IMR-90 (cell line): ENCODE measurements around the gene DSCAM. TPM values are rescaled to one million over a fixed set of nuclear protein-coding genes. Genes with fewer than 3 reads are reported as not detected.

ENCODE experiments used
- ATAC-seq: fragments of 200-7000 bp; cut with Tn5 transposase; 2 replicates; pipeline ENCODE4 v1.9.1; 2020; ENCODE audit warnings: low read depth, mild to moderate bottlenecking, moderate library complexity
- BruUV-seq: library from RNA; stranded (reverse); fragments of 400-500 nt; replicated peaks from 2 replicates; lab custom pipeline; 2021; lab: Mats Ljungman, UMichigan
- CTCF ChIA-PET: fragments of 300-600 bp; formaldehyde crosslinking; extraction: SDS; loops from one replicate; lab custom pipeline; 2021; ENCODE audit warnings: antibody characterized with exemption; lab: Yijun Ruan, JAX
- POLR2A ChIA-PET: fragments of 300-600 bp; sonication (Branson Sonifier 250); formaldehyde crosslinking; loops from one replicate; lab custom pipeline; 2022; ENCODE audit warnings: antibody characterized with exemption; ENCODE audit not compliant: unreplicated experiment; lab: Charles Lee
- DNase-seq: peaks from one replicate; pipeline ENCODE4 v3.0.0; 2013
- H2AFZ ChIP-seq: replicated peaks from 2 replicates; pipeline ENCODE3; 2013; ENCODE audit warnings: low read length, mild to moderate bottlenecking; ENCODE audit not compliant: poor library complexity
- H2AK5ac ChIP-seq: 2 replicates; pipeline ENCODE4 v1.6.1; 2013; ENCODE audit warnings: low read depth, low read length, inconsistent platforms
- H2AK9ac ChIP-seq: replicated peaks from 2 replicates; pipeline ENCODE3; 2013; ENCODE audit warnings: mild to moderate bottlenecking, low read depth, low read length, moderate library complexity; ENCODE audit not compliant: poor library complexity
- H2BK120ac ChIP-seq: 2 replicates; pipeline ENCODE4 v1.6.1; 2013; ENCODE audit warnings: low read depth, low read length, inconsistent platforms
- H2BK15ac ChIP-seq: 3 replicates; pipeline ENCODE4 v1.6.1; 2013; ENCODE audit warnings: low read depth, low read length, inconsistent platforms
- H2BK20ac ChIP-seq: 2 replicates; pipeline ENCODE4 v1.6.1; 2013; ENCODE audit warnings: low read depth, mild to moderate bottlenecking, inconsistent platforms, low read length, moderate library complexity
- H2BK5ac ChIP-seq: 2 replicates; pipeline ENCODE4 v1.6.1; 2013; ENCODE audit warnings: mild to moderate bottlenecking, low read depth, low read length, inconsistent platforms; ENCODE audit not compliant: poor library complexity, severe bottlenecking
- H3K14ac ChIP-seq: replicated peaks from 2 replicates; pipeline ENCODE4 v1.6.1; 2013; ENCODE audit warnings: low read depth, low read length, inconsistent platforms
- H3K18ac ChIP-seq: 2 replicates; pipeline ENCODE4 v1.6.1; 2013; ENCODE audit warnings: low read depth, low read length, control low read depth
- H3K23ac ChIP-seq: 2 replicates; pipeline ENCODE4 v1.6.1; 2013; ENCODE audit warnings: low read depth, low read length, inconsistent platforms
- H3K27ac ChIP-seq: 2 replicates; pipeline ENCODE4 v1.5.1; 2013; ENCODE audit warnings: mild to moderate bottlenecking, control low read depth, low read length; ENCODE audit not compliant: insufficient read depth
- H3K27me3 ChIP-seq: 2 replicates; pipeline ENCODE4 v1.6.1; 2013; ENCODE audit warnings: low read length; ENCODE audit not compliant: control insufficient read depth, insufficient read depth
- H3K36me3 ChIP-seq: 2 replicates; pipeline ENCODE4 v1.6.1; 2013; ENCODE audit warnings: low read length, mixed read lengths; ENCODE audit not compliant: control insufficient read depth, insufficient read depth
- H3K4ac ChIP-seq: 2 replicates; pipeline ENCODE4 v1.6.1; 2013; ENCODE audit warnings: low read depth, low read length, inconsistent platforms
- H3K4me1 ChIP-seq: 2 replicates; pipeline ENCODE4 v1.6.1; 2013; ENCODE audit warnings: low read length, mixed read lengths; ENCODE audit not compliant: control insufficient read depth, insufficient read depth
- H3K4me2 ChIP-seq: 2 replicates; pipeline ENCODE4 v1.6.1; 2013; ENCODE audit warnings: low read depth, mild to moderate bottlenecking, control low read depth, low read length, moderate library complexity
- H3K4me3 ChIP-seq: 2 replicates; pipeline ENCODE4 v1.5.1; 2013; ENCODE audit warnings: low read depth, mild to moderate bottlenecking, control low read depth, low read length, moderate library complexity; ENCODE audit not compliant: insufficient read depth
- H3K56ac ChIP-seq: 2 replicates; pipeline ENCODE4 v1.6.1; 2013; ENCODE audit warnings: low read length, inconsistent platforms; ENCODE audit not compliant: insufficient read depth; ENCODE audit errors: extremely low read depth
- H3K79me1 ChIP-seq, 2 experiments: 2 replicates each; pipeline ENCODE4 v1.6.1; 2013; ENCODE audit warnings: low read length in 2 of 2, inconsistent platforms in 1 of 2, low read depth in 1 of 2
- H3K9ac ChIP-seq: 2 replicates; pipeline ENCODE4 v1.6.1; 2013; ENCODE audit warnings: low read depth, low read length, control low read depth
- H3K9me1 ChIP-seq: 2 replicates; pipeline ENCODE4 v1.6.1; 2013; ENCODE audit warnings: low read length, inconsistent platforms; ENCODE audit not compliant: insufficient read depth
- H3K9me3 ChIP-seq: 2 replicates; pipeline ENCODE4 v1.6.1; 2013; ENCODE audit warnings: low read length; ENCODE audit not compliant: control insufficient read depth, insufficient read depth
- H4K20me1 ChIP-seq: 2 replicates; pipeline ENCODE4 v1.6.1; 2013; ENCODE audit warnings: low read length, inconsistent platforms; ENCODE audit not compliant: insufficient read depth
- H4K5ac ChIP-seq: 2 replicates; pipeline ENCODE4 v1.6.1; 2013; ENCODE audit warnings: mild to moderate bottlenecking, low read depth, low read length, control low read depth
- H4K8ac ChIP-seq, 2 experiments: 2 replicates each; pipeline ENCODE4 v1.6.1; 2013; ENCODE audit warnings: low read depth in 2 of 2, low read length in 2 of 2, control low read depth in 1 of 2, inconsistent platforms in 1 of 2
- H4K91ac ChIP-seq: 2 replicates; pipeline ENCODE4 v1.6.1; 2013; ENCODE audit warnings: low read depth, low read length, inconsistent platforms; ENCODE audit not compliant: insufficient read depth
- CEBPB ChIP-seq: IDR thresholded peaks from 2 replicates; pipeline ENCODE4 v1.6.1; 2012; ENCODE audit warnings: low read depth, low read length, improper control_type of control experiment
- WGBS, 2 experiments: methylation state at CpG; one replicate each; pipeline versions ENCODE4 v1.1.5 to v1.1.7; 2013; ENCODE audit warnings: missing lambda C conversion rate in 2 of 2; ENCODE audit not compliant: insufficient read length in 1 of 2; ENCODE audit errors: extremely low coverage in 2 of 2; 5-methylcytosine and 5-hydroxymethylcytosine counted together
- dilution Hi-C: fragments of 300-500 bp; cut with HindIII; formaldehyde crosslinking; loops from one replicate; pipeline ENCODE4 v1.14.3; 2018; ENCODE audit warnings: low sequenced_read_pairs; ENCODE audit not compliant: unreplicated experiment
- in situ Hi-C: fragments of 300-500 bp; cut with MboI; formaldehyde crosslinking; loops from 3 replicates; pipeline ENCODE4 v1.14.3; 2019; ENCODE audit warnings: low sequenced_read_pairs, inconsistent platforms, mixed read lengths
- intact Hi-C: fragments of 100-400 bp; cut with micrococcal nuclease; formaldehyde crosslinking; loops from 2 replicates; pipeline ENCODE4 v1.10.0; 2022
- polyA plus RNA-seq, 3 experiments: library from polyadenylated mRNA; depleted of rRNA; stranded (reverse); fragments of >200 nt; gene quantifications; 2 replicates each; pipeline ENCODE4 v1.2.3, GENCODE V29; 2012; ENCODE audit warnings: low replicate concordance in 1 of 3
- total RNA-seq: library from RNA; depleted of rRNA; stranded (reverse); fragments of >200 nt; gene quantifications from 2 replicates; pipeline ENCODE4 v1.2.3, GENCODE V29; 2012

DSCAM gene
- total and polyA plus RNA-seq, 2 of the 4 experiments (the other 2 are of a cell fraction) = under 0.01 to 0.02 TPM

DNA sequence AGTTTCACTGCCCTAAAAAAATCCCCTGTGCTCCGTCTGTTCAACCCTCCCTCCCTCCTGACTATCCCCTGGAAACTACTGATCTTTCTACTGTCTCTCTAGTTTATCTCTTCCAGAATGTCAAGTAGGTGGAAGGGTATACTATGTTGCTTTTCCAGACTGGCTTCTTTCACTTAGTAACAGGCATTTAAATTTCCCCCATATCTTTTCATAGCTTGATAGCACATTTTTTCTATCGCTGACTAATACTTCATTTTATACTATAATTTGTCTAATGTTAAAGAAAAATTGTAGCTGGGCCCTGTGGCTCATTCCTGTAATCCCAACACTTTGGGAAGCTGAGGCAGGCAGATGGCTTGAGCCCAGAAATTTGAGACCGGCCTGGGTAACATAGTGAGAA, 142.8 kb downstream of the DSCAM start:
- H4K5ac ChIP-seq = no peak overlapping the region
- H2BK120ac ChIP-seq = no peak overlapping the region
- no peak overlapping the region for H2BK15ac ChIP-seq
- no peak overlapping the region for H3K56ac ChIP-seq
- no peak overlapping the region for H3K23ac ChIP-seq
- POLR2A ChIA-PET = no interaction called here
- in situ Hi-C loops (no loop called here), dilution Hi-C loops (no loop called here), intact Hi-C loops (no loop called here)
- no peaks in the 10 kb centered on the region for H3K36me3 ChIP-seq
- no peak for TF ChIP-seq CEBPB
- no peak overlapping the region for H3K27ac ChIP-seq
- H4K91ac ChIP-seq = no peak overlapping the region
- ATAC-seq (no peak), DNase-seq (no peak)
- H3K4me1 ChIP-seq = no peaks in the 10 kb centered on the region
- H3K9me1 ChIP-seq = no peaks in the 10 kb centered on the region
- H2AFZ ChIP-seq = no peak overlapping the region
- H2AK9ac ChIP-seq = no peak overlapping the region
- no TSS peak for BruUV-seq
- H3K18ac ChIP-seq = no peak overlapping the region
- H2AK5ac ChIP-seq = no peak overlapping the region
- CTCF ChIA-PET = interaction anchor here (0.7 kb wide), 1 partner anchor 10 kb away, joined by 3 read pairs; no protein-coding TSS in a partner anchor
- no peak overlapping the region for H3K4ac ChIP-seq
- no peaks in the 10 kb centered on the region for H4K20me1 ChIP-seq
- no peak overlapping the region for H3K4me3 ChIP-seq
- H2BK20ac ChIP-seq = no peak overlapping the region
- no peak overlapping the region for H3K4me2 ChIP-seq
- H3K9me3 ChIP-seq = peaks cover 9% of the 10 kb centered on the region
- no peaks in the 10 kb centered on the region for H3K27me3 ChIP-seq
- H3K9ac ChIP-seq = no peak overlapping the region
- no peak overlapping the region for H3K14ac ChIP-seq
- no peaks in the 10 kb centered on the region for H3K79me1 ChIP-seq
- no CpG with 5 or more reads among the region's 3 CpGs for WGBS, 2 experiments
- no peak overlapping the region for H2BK5ac ChIP-seq
- no peak overlapping the region for H4K8ac ChIP-seq
